GM19193 (cell line): Measurements from ENCODE around the gene C1orf226.

Experiments
- POLR2A ChIP-seq: IDR thresholded peaks from 4 replicates; pipeline ENCODE4 v1.6.1; 2011; ENCODE audit not compliant: insufficient read depth, insufficient read length; ENCODE audit errors: extremely low read depth

The C1orf226 gene

GRCh38 chr1:162400790-162401355 lies 19.3 kb downstream of the C1orf226 start:
- TF ChIP-seq POLR2A: no peak

DNA sequence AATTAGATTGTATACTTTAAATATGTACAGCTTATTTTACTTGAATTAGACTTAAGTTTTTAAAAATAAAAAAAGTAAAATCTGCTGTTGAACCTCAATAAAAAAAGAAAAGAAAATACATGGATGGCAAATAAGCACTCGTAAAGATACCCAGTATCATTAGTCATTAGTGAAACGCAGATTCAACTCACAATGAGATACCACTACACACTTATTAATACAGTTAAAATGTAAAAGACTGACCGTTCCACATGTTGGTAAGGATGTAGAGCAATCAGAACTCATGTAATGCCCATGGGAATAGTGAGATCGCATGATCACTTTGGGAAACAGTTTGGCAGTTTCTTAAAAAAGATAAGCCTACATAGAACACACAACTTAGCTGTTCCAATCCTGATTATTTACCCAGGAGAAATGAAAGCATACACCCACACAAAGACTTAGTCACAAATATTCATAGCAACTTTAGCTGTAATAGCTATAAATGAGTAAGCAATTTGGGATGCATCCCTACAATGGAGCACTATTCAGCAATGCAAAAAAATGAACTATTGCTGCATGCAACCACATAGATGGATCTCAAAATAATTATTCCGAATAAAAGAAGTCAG lies 23.1 kb downstream of the C1orf226 start:
- no peak for TF ChIP-seq POLR2A

- no peak for TF ChIP-seq POLR2A
Measured at GRCh38 chr1:162405800-162406199, 24.3 kb downstream of the C1orf226 start.

GRCh38 chr1:162406811-162407210 lies 25.3 kb downstream of the C1orf226 start:
- no peak for TF ChIP-seq POLR2A

- no peak for TF ChIP-seq POLR2A
Measured at GRCh38 chr1:162407539-162407938, 26.0 kb downstream of the C1orf226 start.

GRCh38 chr1:162412002-162412401 lies 30.5 kb downstream of the C1orf226 start, which contains the start of gene SH2D1B:
SH2D1B (minus strand) TSS chr1:162412136; CDS start chr1:162412016, 120 bp downstream.
- no peak for TF ChIP-seq POLR2A

GRCh38 chr1:162416215-162416614 lies 34.7 kb downstream of the C1orf226 start:
- TF ChIP-seq POLR2A: no peak

DNA sequence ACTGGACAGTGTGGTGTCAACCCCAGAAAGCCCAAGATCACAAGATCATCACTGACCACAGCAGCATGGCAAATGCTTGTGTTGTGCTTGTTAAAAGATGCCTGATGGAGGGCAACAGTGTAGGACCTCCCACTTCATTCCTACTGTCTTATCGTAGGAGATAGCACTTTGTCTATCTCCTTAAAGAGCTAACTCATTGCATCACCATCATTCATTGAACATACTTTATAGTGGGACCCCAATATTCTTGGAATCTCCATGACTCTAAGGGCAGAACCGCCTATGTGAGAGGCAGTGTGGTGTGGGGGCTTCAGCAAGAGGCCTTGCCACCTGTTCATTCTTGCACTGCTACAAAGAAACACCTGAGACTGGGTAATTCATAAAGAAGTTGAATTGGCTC lies 35.4 kb downstream of the C1orf226 start:
- TF ChIP-seq POLR2A: no peak

DNA sequence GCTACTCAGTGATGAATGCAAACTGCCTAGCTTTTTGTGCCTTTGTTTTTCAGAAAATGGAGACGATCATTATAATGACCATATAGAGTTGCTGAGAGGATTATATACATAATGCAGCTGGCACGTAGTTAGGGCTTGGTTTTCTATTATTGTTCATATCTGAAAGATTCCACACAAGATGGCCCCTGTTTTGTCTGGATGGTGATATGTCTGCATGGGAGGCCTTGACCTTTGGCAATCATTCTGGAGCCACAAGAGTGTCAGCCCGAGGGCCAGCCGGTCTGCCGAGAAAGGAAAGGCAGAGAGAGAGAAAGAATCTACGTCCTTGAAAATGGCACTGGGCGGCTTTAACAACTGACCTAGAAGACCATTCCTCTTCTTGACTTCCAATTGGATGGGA lies 36.1 kb downstream of the C1orf226 start:
- TF ChIP-seq POLR2A: no peak

- no peak for TF ChIP-seq POLR2A
Measured at GRCh38 chr1:162420120-162420519, 38.6 kb downstream of the C1orf226 start.

DNA sequence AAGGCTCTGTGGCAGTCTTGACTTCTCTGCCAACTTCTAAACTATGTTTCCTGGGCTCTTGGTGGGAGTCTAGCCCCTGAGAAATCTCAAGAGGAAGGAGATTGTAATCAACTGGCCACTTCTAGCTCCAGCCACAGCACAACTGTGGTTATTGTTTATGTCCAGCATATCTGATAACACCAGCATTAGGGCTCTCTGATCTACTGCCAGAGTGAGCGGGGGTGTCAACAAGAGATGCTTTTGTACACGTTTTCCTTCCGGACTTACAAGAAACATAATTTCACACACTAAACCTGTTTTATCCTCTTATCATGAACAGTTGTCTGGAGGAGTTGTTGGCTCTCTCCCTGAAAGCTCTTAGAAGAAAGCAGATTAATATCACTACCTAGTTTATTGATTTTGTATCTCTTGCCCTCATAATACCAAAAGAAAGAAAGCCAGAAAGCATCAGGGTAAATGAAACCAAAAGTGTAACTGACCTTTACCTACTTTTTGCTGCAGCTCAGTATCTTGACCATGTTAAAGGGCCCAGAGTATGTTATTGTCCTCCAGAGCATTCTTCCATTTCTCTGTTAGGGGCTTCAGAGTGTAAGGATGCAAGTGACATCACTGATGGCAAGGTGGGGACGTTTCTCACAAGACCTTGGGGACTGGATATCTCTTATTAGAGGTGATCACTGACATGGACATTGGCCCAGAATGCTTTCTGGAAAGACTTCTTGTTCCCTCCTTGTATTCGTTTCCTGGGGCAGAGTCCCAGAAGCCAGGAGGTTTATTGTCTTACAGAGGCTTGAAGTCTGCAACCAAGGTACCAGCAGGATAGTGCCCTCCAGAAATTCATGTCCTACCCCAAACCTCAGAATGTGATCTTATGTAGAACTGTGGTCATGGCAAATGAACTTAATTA lies 40.0 kb downstream of the C1orf226 start:
- no peak for TF ChIP-seq POLR2A

DNA sequence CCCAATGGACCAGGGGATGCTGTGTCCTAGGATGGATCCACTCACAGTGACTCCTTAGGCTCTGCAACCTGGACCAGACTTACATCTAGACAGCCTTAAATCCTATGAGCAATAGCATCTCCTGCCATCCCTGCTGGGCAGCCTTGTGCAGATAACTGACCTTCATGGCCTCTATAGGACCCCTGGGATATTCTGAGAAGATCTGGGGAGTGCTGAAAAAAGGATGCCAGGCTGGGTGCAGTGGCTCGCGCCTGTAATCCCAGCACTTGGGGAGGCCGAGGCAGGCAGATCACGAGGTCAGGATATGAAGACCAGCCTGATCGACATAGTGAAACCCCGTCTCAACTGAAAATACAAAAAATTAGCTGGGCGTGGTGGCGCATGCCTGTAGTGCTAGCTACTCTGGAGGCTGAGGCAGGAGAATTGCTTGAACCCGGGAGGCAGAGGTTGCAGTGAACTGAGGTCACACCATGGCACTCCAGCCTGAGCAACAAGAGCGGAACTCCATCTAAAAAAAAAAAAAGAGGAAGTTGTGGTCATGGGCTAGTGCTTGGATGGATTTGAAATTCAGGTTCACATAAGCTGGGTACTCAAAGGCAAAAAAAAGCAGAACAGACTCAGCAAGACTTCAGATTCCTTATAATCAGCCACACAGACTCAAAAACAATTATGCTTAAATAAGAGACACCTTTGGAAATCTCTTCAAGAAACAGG lies 41.3 kb downstream of the C1orf226 start:
- no peak for TF ChIP-seq POLR2A

- TF ChIP-seq POLR2A: no peak
Measured at GRCh38 chr1:162430583-162430982, 49.1 kb downstream of the C1orf226 start.
